ENCODE measurements around the gene SLC44A1. TPM values are rescaled to one million over a fixed set of nuclear protein-coding genes. Genes with fewer than 3 reads are reported as not detected.

The SLC44A1 gene
- total RNA-seq, 1 donor from 2014 or later, result 51.3 TPM

DNA sequence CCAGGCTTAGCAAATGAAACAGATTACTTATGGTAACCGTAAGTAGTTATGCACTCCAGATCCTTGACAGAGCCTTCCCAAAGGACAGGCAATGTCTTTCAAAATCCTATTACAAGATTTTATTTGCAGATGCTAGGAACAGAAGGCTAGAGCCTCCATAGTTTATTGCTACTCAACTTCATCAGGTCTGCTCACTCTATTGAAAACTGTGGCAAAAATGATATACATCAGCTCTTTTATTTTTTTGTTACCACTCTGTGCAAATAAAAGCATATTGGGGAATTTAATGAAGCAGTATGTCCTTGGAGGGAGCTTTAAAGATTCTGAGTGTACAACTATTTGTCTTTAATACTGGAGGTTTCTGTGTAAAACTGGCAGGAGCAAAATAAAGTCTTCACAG, 46.5 kb downstream of the SLC44A1 start:
- FAIRE-seq (no peak), DNase-seq (ENCODE audit: low read depth) (no peak)
- no peaks in the 10 kb centered on the region for H3K36me3 ChIP-seq (ENCODE audit: control insufficient read depth, insufficient read depth, low read length)
- TF ChIP-seq, protein P1, sequence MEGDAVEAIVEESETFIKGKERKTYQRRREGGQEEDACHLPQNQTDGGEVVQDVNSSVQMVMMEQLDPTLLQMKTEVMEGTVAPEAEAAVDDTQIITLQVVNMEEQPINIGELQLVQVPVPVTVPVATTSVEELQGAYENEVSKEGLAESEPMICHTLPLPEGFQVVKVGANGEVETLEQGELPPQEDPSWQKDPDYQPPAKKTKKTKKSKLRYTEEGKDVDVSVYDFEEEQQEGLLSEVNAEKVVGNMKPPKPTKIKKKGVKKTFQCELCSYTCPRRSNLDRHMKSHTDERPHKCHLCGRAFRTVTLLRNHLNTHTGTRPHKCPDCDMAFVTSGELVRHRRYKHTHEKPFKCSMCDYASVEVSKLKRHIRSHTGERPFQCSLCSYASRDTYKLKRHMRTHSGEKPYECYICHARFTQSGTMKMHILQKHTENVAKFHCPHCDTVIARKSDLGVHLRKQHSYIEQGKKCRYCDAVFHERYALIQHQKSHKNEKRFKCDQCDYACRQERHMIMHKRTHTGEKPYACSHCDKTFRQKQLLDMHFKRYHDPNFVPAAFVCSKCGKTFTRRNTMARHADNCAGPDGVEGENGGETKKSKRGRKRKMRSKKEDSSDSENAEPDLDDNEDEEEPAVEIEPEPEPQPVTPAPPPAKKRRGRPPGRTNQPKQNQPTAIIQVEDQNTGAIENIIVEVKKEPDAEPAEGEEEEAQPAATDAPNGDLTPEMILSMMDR (IDR thresholded peaks at IDR 0.05; ENCODE audit: insufficient read depth, low read length, severe bottlenecking), result no peak
- H3K27me3 ChIP-seq (ENCODE audit: control insufficient read depth, insufficient read depth, low read length), result no peaks in the 10 kb centered on the region
- no peak overlapping the region for H3K4me3 ChIP-seq (ENCODE audit: low read depth, low read length)

DNA sequence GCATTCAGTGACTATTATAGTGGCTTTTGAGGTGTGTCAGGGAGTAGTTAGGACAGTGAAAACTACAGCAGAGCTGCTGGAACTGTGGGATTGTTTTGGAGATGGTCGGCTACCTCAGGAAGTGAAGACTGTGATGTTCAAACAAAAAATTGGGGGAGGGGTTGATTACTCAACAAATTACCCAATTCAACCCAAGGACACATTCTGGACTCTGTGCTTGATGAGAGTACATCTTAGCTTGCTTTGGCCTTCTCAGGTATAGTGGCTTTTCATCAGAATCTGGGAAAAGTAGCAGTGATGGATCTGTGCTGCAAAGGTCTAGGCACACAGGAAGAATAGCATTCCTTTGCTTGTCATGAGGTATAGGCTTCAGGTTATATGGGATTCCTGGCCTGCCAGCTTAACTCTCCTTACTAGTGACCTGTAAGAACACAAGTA, 47.0 kb downstream of the SLC44A1 start:
- FAIRE-seq (no peak), DNase-seq (ENCODE audit: low read depth) (peak; percentile 21)
- TF ChIP-seq, protein P1 (IDR thresholded peaks at IDR 0.05; ENCODE audit: insufficient read depth, low read length, severe bottlenecking), result no peak
- Histone ChIP-seq H3K27me3 (ENCODE audit: control insufficient read depth, insufficient read depth, low read length) (no peaks in the 10 kb centered on the region), H3K36me3 (ENCODE audit: control insufficient read depth, insufficient read depth, low read length) (no peaks in the 10 kb centered on the region), H3K4me3 (ENCODE audit: low read depth, low read length) (no peak overlapping the region)

DNA sequence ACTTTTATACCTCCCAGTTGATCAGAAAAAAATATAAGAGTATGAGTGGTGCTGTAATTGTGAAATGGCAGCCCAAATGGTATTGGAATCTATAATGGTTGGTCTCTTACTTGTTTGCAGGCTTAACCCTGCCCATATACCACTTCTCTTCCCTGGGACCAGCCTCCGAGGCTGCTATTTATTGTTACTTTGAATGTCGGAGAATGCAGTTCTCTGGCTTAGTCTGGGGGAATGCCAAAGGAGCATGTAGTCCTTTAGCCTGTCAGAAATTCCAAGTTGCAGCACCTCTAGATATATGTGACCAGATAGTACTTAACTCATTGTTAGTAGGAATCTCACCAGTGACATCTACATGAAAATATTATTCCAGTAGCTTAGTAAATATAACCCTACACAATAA, 47.5 kb downstream of the SLC44A1 start:
- no peak overlapping the region for H3K4me3 ChIP-seq (ENCODE audit: low read depth, low read length)
- TF ChIP-seq, protein P1 (IDR thresholded peaks at IDR 0.05; ENCODE audit: insufficient read depth, low read length, severe bottlenecking), result no peak
- H3K27me3 ChIP-seq (ENCODE audit: control insufficient read depth, insufficient read depth, low read length), result no peaks in the 10 kb centered on the region
- no peak for DNase-seq (ENCODE audit: low read depth)
- H3K36me3 ChIP-seq (ENCODE audit: control insufficient read depth, insufficient read depth, low read length), result no peaks in the 10 kb centered on the region
- no peak for FAIRE-seq

DNA sequence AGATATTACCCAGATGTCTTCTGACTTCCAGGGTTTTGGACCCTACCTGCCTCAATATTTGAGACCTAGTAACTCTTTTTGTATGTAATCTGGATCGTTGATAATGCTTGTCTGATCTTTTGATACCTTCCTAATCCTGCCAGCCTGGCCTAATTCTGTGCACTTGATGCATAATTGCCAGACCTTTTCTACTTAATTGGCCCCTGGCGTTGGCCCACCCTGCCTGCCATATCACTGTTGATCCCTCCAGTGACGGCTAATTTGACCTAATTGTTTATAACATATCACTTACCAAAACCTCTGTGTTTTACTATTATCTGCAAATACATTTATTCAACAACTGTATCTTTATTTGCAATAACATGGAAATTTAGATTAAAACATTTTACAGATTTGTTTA, 49.0 kb downstream of the SLC44A1 start:
- FAIRE-seq, result no peak
- TF ChIP-seq, protein P1 (IDR thresholded peaks at IDR 0.05; ENCODE audit: insufficient read depth, low read length, severe bottlenecking), result no peak
- no peaks in the 10 kb centered on the region for H3K36me3 ChIP-seq (ENCODE audit: control insufficient read depth, insufficient read depth, low read length)
- no peak overlapping the region for H3K4me3 ChIP-seq (ENCODE audit: low read depth, low read length)
- H3K27me3 ChIP-seq (ENCODE audit: control insufficient read depth, insufficient read depth, low read length), result no peaks in the 10 kb centered on the region
- no peak for DNase-seq (ENCODE audit: low read depth)

DNA sequence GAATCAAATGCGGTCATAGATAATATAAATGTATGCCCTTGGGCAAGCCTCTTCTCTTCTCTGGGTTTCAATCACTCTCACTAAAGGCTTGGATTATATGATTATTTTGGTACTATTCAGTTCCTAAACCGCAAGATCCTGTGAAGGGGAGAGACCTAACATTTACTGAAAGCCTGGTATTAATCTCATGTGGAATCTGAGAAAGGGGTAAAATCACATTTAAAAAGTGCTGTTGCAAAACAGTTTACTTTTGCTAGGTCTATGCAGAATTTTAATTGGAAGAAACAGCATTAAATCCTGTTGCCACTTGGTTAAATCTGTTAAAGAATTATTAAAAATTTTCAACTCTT, 50.7 kb downstream of the SLC44A1 start:
- Histone ChIP-seq H3K27me3 (ENCODE audit: control insufficient read depth, insufficient read depth, low read length) (no peaks in the 10 kb centered on the region), H3K36me3 (ENCODE audit: control insufficient read depth, insufficient read depth, low read length) (no peaks in the 10 kb centered on the region), H3K4me3 (ENCODE audit: low read depth, low read length) (no peak overlapping the region)
- FAIRE-seq (no peak), DNase-seq (ENCODE audit: low read depth) (no peak)
- TF ChIP-seq, protein P1 (IDR thresholded peaks at IDR 0.05; ENCODE audit: insufficient read depth, low read length, severe bottlenecking), result no peak

DNA sequence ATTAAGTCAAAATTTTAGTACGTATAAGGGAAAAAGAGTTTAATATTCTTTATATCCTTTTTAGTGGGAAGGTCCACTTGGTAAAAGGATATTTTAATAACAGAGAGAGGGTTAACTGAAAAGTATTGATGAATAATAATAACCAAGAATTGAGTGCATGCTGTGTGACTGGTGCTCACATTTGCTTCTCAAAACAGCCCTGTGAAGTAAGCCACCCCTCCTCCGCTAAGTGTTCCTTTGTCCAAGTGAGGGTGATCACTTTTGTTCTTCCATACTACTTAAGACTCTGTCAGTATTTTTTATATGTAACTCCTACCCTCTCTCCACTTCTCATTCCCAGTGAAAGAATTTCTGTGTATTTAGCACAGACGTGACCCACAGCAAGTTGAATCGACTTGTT, 51.5 kb downstream of the SLC44A1 start:
- TF ChIP-seq, protein P1 (IDR thresholded peaks at IDR 0.05; ENCODE audit: insufficient read depth, low read length, severe bottlenecking), result no peak
- Histone ChIP-seq H3K4me3 (ENCODE audit: low read depth, low read length) (no peak overlapping the region), H3K27me3 (ENCODE audit: control insufficient read depth, insufficient read depth, low read length) (no peaks in the 10 kb centered on the region), H3K36me3 (ENCODE audit: control insufficient read depth, insufficient read depth, low read length) (no peaks in the 10 kb centered on the region)
- DNase-seq (ENCODE audit: low read depth) (no peak), FAIRE-seq (no peak)

Data from bronchial epithelial cell (primary cell).